DLD1 (cell line): ENCODE results near the gene RASSF5.

Experiments
- in situ Hi-C: cut with HindIII; loops from 2 replicates; pipeline ENCODE4 v1.10.0; 2017; ENCODE audit warnings: low sequenced_read_pairs

RASSF5 gene

GRCh38 chr1:206583707-206584648 is 76.6 kb downstream of the RASSF5 start:
- in situ Hi-C loops: no loop called here

- in situ Hi-C loops: no loop called here
These were observed 77.4 kb downstream of the RASSF5 start for GRCh38 chr1:206584683-206585082.

GRCh38 chr1:206586501-206587445 is 79.4 kb downstream of the RASSF5 start:
- in situ Hi-C loops: no loop called here

GRCh38 chr1:206587904-206588303 is 80.6 kb downstream of the RASSF5 start:
- in situ Hi-C loops: no loop called here

- in situ Hi-C loops: no loop called here
These were observed 81.2 kb downstream of the RASSF5 start for GRCh38 chr1:206588492-206588891.

- in situ Hi-C loops: no loop called here
These were observed 81.9 kb downstream of the RASSF5 start for GRCh38 chr1:206589206-206589605.

GRCh38 chr1:206590025-206590758 is 82.9 kb downstream of the RASSF5 start:
- in situ Hi-C loops: no loop called here

- in situ Hi-C loops: no loop called here
These were observed 83.9 kb downstream of the RASSF5 start for GRCh38 chr1:206591226-206591625.

- in situ Hi-C loops: no loop called here
These were observed 84.4 kb downstream of the RASSF5 start for GRCh38 chr1:206591696-206592095.

- in situ Hi-C loops: no loop called here
These were observed 86.1 kb downstream of the RASSF5 start for GRCh38 chr1:206593351-206593925.

- in situ Hi-C loops: no loop called here
These were observed 88.4 kb downstream of the RASSF5 start for GRCh38 chr1:206595581-206596318.

GRCh38 chr1:206596319-206596666 is 89.0 kb downstream of the RASSF5 start:
- in situ Hi-C loops: no loop called here

GRCh38 chr1:206600527-206600926 is 93.2 kb downstream of the RASSF5 start:
- in situ Hi-C loops: no loop called here

- in situ Hi-C loops: no loop called here
These were observed 97.5 kb downstream of the RASSF5 start for GRCh38 chr1:206604861-206605260.

GRCh38 chr1:206606867-206607266 is 99.5 kb downstream of the RASSF5 start:
- in situ Hi-C loops: no loop called here

GRCh38 chr1:206608108-206608698 is 100.9 kb downstream of the RASSF5 start:
- in situ Hi-C loops: no loop called here

GRCh38 chr1:206609229-206609991 is 102.1 kb downstream of the RASSF5 start:
- in situ Hi-C loops: no loop called here

- in situ Hi-C loops: no loop called here
These were observed 105.0 kb downstream of the RASSF5 start, which contains the start of gene EIF2D for GRCh38 chr1:206612129-206612876. TSS of gene EIF2D (minus strand) at chr1:206612465. CDS start at chr1:206612342, 123 bp downstream.
